ENCODE measurements around the gene LCNL1.

DNA sequence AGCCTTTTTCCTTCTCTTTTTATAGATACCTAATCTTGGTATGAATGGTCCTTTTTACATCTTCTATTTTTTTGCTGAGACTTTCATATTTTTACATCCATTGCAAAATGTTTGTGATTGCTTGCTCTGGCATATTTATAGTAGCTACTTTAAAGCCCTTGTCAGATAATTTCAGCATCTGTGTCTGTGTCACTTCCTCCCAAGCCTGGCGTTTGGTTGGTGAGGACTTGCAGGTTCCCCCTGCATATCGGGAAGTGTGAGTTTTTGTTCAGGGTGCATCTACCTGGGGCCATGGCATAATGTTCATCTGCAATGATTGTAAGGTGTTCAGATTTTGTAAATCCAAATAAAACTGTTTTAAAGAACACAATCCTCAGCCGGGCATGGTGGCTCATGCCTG lies 47.1 kb upstream of the LCNL1 start:
- TF ChIP-seq POLR2A (IDR thresholded peaks at IDR 0.05) = no peak
- TF ChIP-seq, protein P1, sequence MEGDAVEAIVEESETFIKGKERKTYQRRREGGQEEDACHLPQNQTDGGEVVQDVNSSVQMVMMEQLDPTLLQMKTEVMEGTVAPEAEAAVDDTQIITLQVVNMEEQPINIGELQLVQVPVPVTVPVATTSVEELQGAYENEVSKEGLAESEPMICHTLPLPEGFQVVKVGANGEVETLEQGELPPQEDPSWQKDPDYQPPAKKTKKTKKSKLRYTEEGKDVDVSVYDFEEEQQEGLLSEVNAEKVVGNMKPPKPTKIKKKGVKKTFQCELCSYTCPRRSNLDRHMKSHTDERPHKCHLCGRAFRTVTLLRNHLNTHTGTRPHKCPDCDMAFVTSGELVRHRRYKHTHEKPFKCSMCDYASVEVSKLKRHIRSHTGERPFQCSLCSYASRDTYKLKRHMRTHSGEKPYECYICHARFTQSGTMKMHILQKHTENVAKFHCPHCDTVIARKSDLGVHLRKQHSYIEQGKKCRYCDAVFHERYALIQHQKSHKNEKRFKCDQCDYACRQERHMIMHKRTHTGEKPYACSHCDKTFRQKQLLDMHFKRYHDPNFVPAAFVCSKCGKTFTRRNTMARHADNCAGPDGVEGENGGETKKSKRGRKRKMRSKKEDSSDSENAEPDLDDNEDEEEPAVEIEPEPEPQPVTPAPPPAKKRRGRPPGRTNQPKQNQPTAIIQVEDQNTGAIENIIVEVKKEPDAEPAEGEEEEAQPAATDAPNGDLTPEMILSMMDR (IDR thresholded peaks at IDR 0.05) = no peak
